Testis (tissue), 2 donors: ENCODE results near the gene TMEM120B.

Experiments used
- CTCF ChIP-seq, 3 experiments: fragments of 450-650 bp in 2 of 3; fragments of 200-600 bp in 1 of 3; sonication (generic) in 1 of 3; IDR thresholded peaks; one replicate each; pipeline ENCODE4 v1.5.1; 2016 to 2019; ENCODE audit warnings: antibody characterized with exemption in 3 of 3, mild to moderate bottlenecking in 2 of 3, moderate library complexity in 1 of 3
- POLR2A ChIP-seq: fragments of 450-650 bp; IDR thresholded peaks from one replicate; pipeline ENCODE4 v1.6.1; 2017; ENCODE audit warnings: antibody characterized with exemption, mild to moderate bottlenecking, moderate library complexity

DNA sequence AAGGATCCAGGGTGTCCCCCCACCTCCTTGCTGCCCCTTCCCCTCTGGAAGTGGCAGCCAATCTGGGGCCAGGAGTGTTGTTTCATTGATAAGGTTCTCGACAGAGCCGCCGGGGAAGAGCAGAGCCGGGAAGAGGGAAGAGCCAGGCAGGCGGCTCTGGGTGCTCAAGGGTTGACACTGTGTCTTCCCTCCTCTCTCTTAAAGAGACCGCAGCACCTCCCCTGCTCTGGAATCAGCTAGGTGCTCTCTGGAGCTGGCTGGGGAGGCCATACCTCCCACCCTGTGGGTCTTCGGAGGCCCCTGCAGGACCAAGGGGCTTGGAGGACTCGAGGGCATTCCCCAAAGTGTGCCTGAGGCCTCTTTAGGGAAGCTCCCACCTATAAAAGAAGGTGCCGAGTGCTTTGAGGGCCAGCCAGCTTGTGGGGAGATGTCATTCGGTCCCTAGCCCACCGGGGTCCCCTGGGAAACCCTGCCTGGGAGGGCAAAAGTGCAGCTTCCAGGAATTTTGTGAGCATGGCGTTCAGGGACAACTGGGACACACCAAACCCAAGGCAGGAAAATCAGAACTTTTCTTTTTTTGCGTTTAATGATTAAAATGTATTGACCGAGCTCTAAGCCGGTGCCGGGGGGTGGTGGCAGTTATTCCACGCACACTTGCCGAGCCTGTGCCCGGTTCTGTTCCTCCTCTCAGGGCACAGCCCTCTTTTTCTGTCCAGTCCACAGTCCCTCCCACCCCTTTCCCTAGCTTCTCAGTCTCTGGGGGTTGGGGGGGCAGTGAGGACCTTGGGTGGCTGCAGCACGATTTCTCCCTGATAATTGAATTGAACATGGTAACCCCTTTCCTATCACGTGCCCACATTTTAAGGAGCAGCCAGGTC is 94.2 kb downstream of the TMEM120B start:
- TF ChIP-seq CTCF (IDR thresholded peaks at IDR 0.05): no peak
- TF ChIP-seq POLR2A: no peak
